NK-92 (cell line): ENCODE results near the gene SRP14.
"Not testable (repeated sequence)": the region's sequence is repeated elsewhere in the genome, so short reads cannot be mapped to it uniquely, and the experiment has no call there.

Experiments
- DNase-seq: peaks from one replicate; lab custom pipeline; 2025; ENCODE audit not compliant: unreplicated experiment; lab: John Stamatoyannopoulos, UW

SRP14 gene

GRCh38 chr15:40051616-40052415 lies 12.8 kb upstream of the SRP14 start:
- DNase-seq, result no peak

DNA sequence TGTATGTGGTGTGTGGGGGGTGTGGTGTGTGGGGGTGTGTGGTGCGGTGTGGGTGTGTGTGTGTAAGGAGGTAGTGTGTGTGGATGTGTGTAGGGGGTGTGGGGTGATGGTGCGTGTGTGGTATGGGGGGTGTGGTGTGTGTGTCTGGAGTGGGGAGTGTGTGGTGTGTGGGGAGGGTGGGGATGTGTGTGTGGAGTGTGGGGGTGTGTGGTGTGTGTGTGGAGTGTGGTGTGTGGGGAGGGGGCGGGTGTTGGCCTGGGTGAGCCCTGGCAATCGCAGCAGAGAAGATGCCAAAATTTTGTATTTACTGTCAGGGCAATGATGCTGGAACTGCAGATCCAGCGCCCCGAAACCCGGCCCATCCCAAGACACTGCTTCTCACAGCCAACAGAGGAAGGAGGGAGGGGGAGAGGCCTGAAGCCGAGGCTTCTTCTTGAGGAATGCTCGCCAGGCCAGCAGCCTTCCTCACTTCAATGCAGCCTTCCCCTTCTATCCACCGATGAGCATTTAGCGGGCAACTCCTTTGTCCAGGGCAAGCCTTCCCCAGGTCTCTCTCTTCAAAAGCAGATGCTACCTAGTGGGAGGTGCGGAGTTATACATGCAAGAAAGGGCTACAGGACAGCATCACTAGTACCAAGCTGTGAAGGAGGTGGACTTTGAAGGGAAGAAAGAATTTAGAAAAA lies 11.9 kb upstream of the SRP14 start:
- no peak for DNase-seq

GRCh38 chr15:40048926-40049475 lies 10.0 kb upstream of the SRP14 start:
- DNase-seq, result no peak

- DNase-seq, result no peak
These were observed 9.3 kb upstream of the SRP14 start for GRCh38 chr15:40048211-40048792.

GRCh38 chr15:40047415-40048210 lies 8.6 kb upstream of the SRP14 start:
- no peak for DNase-seq

DNA sequence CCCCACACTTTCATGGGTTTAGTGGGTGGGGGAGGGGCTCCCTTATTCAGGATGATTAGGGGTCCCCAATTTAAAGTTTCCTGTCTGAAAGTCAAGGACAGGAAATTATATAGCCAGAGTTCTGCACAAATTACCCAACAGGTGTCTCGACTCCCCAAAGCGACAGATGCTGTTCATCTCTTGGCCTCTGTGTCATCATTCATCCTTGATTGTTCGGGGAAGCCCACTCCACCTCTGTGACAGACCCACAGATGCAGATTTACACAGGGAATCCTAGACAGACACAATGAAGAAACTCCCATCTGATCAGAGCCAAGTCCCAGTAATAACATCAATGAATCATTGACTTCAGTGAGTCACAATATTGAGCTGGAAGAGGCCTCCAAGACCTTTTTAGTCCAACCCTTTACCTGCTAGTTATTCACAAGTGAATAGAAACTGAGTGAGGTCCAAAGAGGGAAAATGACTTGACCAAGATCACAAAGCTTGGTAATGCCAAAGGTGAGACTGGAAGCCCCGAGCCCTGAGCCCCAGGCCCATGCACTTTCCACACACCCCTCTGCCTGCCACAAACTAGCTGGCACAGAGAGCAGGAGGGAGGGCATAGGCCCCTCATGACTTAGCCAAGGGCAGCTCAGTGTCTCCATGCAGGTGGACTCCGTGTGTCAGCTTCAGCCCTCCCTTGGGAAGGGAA lies 7.9 kb upstream of the SRP14 start:
- no peak for DNase-seq

GRCh38 chr15:40045572-40046217 lies 6.7 kb upstream of the SRP14 start:
- no peak for DNase-seq

- DNase-seq, result no peak
These were observed 6.0 kb upstream of the SRP14 start for GRCh38 chr15:40044717-40045571.

DNA sequence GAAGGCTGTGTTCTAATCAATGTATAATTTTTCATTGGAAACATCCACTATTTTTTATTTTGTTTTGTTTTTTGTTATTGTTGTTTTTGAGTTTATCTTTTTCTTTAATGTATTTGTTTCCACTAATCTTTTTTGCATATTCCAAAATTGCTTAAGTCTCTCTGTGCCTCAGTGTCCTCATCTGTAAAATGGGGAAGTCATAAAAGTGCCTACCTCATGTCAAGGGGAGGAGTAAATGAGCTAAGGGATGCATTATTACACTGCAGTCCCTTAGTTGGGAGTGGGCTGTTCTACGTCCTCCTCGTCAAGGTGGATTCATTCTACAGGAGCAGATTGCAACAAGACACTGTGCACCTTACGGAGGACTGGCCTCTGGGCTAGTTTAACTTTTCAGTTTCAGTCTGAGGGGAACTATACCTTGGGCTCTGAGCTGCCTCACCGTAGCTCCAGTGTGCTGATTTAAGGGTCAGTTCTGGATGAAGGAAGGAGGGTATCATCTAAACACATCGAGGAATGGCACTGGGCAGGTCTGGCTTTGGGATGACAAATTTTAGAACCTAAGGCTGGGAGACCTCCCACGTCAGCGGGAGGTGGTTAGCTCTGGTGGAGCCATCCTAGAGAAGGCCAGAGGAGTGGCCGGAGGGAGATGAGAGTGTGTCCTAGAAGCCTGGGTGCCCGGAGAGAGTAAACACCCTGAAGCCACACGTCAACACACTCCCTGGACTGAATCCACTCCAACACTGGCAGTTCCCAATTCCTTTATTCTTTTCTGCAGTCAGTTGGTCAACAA lies 5.1 kb upstream of the SRP14 start:
- DNase-seq, result no peak

DNA sequence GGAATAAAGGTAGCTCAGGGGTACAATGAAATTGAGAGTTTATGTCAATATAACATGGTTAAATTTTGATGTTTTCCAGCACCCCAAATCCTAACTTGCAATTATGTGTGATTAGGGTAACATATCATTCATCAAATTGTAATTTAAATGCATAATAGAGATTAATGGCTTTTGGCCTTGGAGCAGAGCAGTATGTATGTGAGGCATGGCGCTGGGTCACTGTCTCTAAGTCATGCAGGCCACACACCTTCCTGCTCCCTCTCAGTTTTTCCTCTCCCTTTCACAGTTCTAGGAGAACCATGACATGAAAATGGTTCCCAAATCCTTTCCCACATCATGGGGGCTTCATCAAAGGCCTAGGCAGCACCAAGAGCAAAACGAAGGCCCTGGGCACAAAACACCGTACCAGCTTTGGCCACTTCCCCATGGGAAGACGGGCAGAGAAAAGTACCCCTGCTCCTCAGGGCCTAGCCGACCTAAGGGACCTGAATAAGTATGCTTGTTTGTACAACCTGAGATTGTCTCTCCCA lies 3.9 kb upstream of the SRP14 start:
- DNase-seq, result no peak

GRCh38 chr15:40040770-40041169 lies 1.8 kb upstream of the SRP14 start:
- no peak for DNase-seq

DNA sequence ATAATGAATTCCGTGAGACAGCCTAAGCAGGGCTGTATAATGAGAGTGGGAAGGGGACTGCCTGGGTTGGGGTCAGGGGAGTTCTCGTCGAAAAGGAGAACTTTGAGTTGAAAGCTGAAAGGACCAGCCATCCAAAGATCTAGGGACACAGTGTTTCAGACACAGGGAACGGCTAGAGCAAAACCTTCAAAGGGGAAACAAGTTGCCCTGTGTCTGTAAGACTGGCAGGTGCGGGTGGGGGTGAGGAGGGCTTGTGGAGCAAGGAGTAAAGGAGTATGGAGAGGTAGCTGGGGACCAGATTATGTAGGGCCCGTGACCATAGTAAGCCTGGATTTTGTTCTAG lies 1.3 kb upstream of the SRP14 start:
- no peak for DNase-seq

DNA sequence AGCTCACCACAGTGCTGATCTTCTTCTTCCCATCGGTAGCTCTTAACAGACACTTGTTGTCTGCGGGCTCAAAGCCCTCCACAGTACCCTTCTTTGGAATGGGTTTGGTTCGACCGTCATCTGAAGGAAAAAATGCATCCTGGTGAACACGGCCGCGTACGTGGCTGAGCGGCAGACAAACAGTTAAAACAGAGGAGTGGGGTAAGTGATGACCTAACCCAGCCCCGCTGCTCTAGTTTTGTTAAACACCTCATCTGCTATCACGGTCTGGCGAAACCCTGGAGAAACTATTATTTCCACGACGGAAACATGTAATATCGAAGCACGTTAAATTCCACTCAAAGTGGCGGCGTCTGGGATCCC lies 725 bp downstream of the SRP14 start:
- DNase-seq, result no peak

GRCh38 chr15:40037721-40038120 lies 1.3 kb downstream of the SRP14 start:
- no peak for DNase-seq

GRCh38 chr15:40035182-40035581 lies 3.8 kb downstream of the SRP14 start:
- DNase-seq, result not testable (repeated sequence)

DNA sequence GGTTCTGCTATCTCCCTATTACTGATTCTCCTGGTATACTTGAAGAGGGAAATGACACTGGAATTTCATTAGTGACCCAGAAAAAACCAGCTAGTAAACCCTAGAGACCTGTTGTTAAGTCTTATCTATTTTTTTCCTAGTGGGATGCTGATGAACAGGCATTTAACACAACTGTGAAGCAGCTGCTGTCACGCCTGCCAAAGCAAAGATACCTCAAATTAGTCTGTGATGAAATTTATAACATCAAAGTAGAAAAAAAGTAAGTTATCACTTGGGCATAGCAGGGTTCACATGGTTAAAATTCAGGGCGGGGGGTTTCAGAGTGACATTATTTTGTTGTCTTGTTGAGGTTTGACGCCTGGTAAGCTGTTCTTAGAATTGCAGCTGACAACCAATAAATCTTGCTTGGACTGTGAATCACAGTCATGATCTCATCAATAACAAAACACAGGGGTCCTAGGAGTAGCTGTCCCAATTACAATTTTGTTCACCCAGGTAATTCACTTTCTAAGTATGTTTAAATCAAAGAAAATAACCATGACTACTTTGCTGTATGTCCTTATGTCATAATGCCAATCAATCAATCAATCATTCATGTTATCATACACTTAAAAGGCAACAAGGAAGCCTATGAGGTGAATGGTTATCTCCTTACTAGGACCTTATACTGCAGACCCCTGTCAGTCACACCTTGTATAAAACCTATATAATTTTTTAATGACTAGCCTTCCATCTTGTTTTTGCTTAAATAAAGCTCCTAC lies 4.6 kb downstream of the SRP14 start:
- DNase-seq, result no peak

GRCh38 chr15:40032125-40032839 lies 6.7 kb downstream of the SRP14 start:
- no peak for DNase-seq
